H9 (cell line): Measurements from ENCODE around the gene PITX1. TPM values are rescaled to one million over a fixed set of nuclear protein-coding genes. Genes with fewer than 3 reads are reported as not detected.

Experiments
- DNase-seq: peaks from one replicate; pipeline ENCODE4 v3.0.0-alpha.2; 2017
- H2AFZ ChIP-seq: one replicate; pipeline ENCODE4 v1.6.1; 2013; ENCODE audit warnings: mild to moderate bottlenecking, low read length, control low read depth, moderate library complexity
- H2AK5ac ChIP-seq: 2 replicates; pipeline ENCODE4 v1.6.1; 2013; ENCODE audit warnings: low read length, control low read depth, mixed read lengths; ENCODE audit not compliant: insufficient read length
- H2BK120ac ChIP-seq: one replicate; pipeline ENCODE4 v1.6.1; 2013; ENCODE audit warnings: low read depth, mild to moderate bottlenecking, low read length, control low read depth, inconsistent platforms; ENCODE audit not compliant: poor library complexity, severe bottlenecking
- H2BK12ac ChIP-seq: 2 replicates; pipeline ENCODE4 v1.6.1; 2013; ENCODE audit warnings: low read length, control low read depth, mixed read lengths, low read depth; ENCODE audit not compliant: insufficient read length
- H2BK15ac ChIP-seq: 2 replicates; pipeline ENCODE4 v1.6.1; 2013; ENCODE audit warnings: low read depth, low read length, control low read depth
- H2BK20ac ChIP-seq: one replicate; pipeline ENCODE4 v1.6.1; 2013; ENCODE audit warnings: low read depth, mild to moderate bottlenecking, low read length, control low read depth, inconsistent platforms; ENCODE audit not compliant: poor library complexity, severe bottlenecking
- H2BK5ac ChIP-seq: 2 replicates; pipeline ENCODE4 v1.6.1; 2013; ENCODE audit warnings: low read length, control low read depth, mixed read lengths; ENCODE audit not compliant: insufficient read length
- H3K14ac ChIP-seq: 2 replicates; pipeline ENCODE4 v1.6.1; 2013; ENCODE audit warnings: low read length, control low read depth; ENCODE audit not compliant: insufficient read depth
- H3K18ac ChIP-seq: 2 replicates; pipeline ENCODE4 v1.6.1; 2013; ENCODE audit warnings: low read depth, mild to moderate bottlenecking, mixed read lengths, low read length, control low read depth; ENCODE audit not compliant: insufficient read length
- H3K23ac ChIP-seq: 2 replicates; pipeline ENCODE4 v1.6.1; 2013; ENCODE audit warnings: low read length, control low read depth, mixed read lengths, low read depth; ENCODE audit not compliant: insufficient read length
- H3K23me2 ChIP-seq: 2 replicates; pipeline ENCODE4 v1.6.1; 2013; ENCODE audit warnings: low read depth, mild to moderate bottlenecking, mixed read lengths, low read length, control low read depth; ENCODE audit not compliant: insufficient read length, poor library complexity, severe bottlenecking
- H3K27ac ChIP-seq: 2 replicates; pipeline ENCODE4 v1.5.1; 2013; ENCODE audit warnings: low read length, control low read depth, mixed read lengths, low read depth; ENCODE audit not compliant: insufficient read length
- H3K27me3 ChIP-seq: 2 replicates; pipeline ENCODE4 v1.6.1; 2013; ENCODE audit warnings: low read length, control low read depth, inconsistent platforms; ENCODE audit not compliant: insufficient read depth
- H3K4ac ChIP-seq: 2 replicates; pipeline ENCODE4 v1.6.1; 2013; ENCODE audit warnings: low read depth, mild to moderate bottlenecking, control low read depth, inconsistent platforms, low read length, moderate library complexity
- H3K4me1 ChIP-seq: 2 replicates; pipeline ENCODE4 v1.6.1; 2013; ENCODE audit warnings: low read length, control low read depth, inconsistent platforms; ENCODE audit not compliant: insufficient read depth
- H3K4me2 ChIP-seq: 2 replicates; pipeline ENCODE4 v1.6.1; 2013; ENCODE audit warnings: low read length, control low read depth, mixed read lengths; ENCODE audit not compliant: insufficient read length, insufficient read depth
- H3K56ac ChIP-seq: 2 replicates; pipeline ENCODE4 v1.6.1; 2013; ENCODE audit warnings: low read depth, mild to moderate bottlenecking, mixed read lengths, low read length, control low read depth; ENCODE audit not compliant: insufficient read length
- H3K79me1 ChIP-seq: 2 replicates; pipeline ENCODE4 v1.6.1; 2013; ENCODE audit warnings: low read depth, mild to moderate bottlenecking, moderate library complexity, low read length, control low read depth, inconsistent platforms; ENCODE audit not compliant: insufficient read depth, poor library complexity, severe bottlenecking
- H3K79me2 ChIP-seq: 2 replicates; pipeline ENCODE4 v1.6.1; 2013; ENCODE audit warnings: low read length, control low read depth, inconsistent platforms; ENCODE audit not compliant: insufficient read depth
- H3K9ac ChIP-seq: 2 replicates; pipeline ENCODE4 v1.6.1; 2013; ENCODE audit warnings: low read length, control low read depth, mixed read lengths; ENCODE audit not compliant: insufficient read length; ENCODE audit errors: extremely low read depth
- H3K9me3 ChIP-seq: one replicate; pipeline ENCODE4 v1.6.1; 2013; ENCODE audit warnings: low read depth, low read length, inconsistent platforms; ENCODE audit not compliant: control insufficient read depth
- H3T11ph ChIP-seq: one replicate; pipeline ENCODE4 v1.6.1; 2013; ENCODE audit warnings: mild to moderate bottlenecking, low read length, control low read depth, inconsistent platforms
- H4K20me1 ChIP-seq: one replicate; pipeline ENCODE4 v1.6.1; 2013; ENCODE audit not compliant: control insufficient read depth, insufficient read length, insufficient read depth
- H4K5ac ChIP-seq: 2 replicates; pipeline ENCODE4 v1.6.1; 2013; ENCODE audit warnings: low read depth, mild to moderate bottlenecking, mixed read lengths, low read length, control low read depth; ENCODE audit not compliant: insufficient read length
- H4K8ac ChIP-seq: replicated peaks from 2 replicates; pipeline ENCODE4 v1.6.1; 2013; ENCODE audit warnings: low read length, control low read depth, mixed read lengths, low read depth; ENCODE audit not compliant: insufficient read length
- H4K91ac ChIP-seq: 2 replicates; pipeline ENCODE4 v1.6.1; 2013; ENCODE audit warnings: low read depth, mild to moderate bottlenecking, moderate library complexity, mixed read lengths, low read length, control low read depth; ENCODE audit not compliant: insufficient read length
- H3K27ac Mint-ChIP-seq, 3 experiments: 2 replicates in 2 of 3; 3 replicates in 1 of 3; pipeline ENCODE4 v1.8.0; 2020 to 2021; ENCODE audit warnings: mixed read lengths in 3 of 3, mild to moderate bottlenecking in 1 of 3, moderate library complexity in 1 of 3
- H3K27me3 Mint-ChIP-seq: 2 replicates; pipeline ENCODE4 v1.8.0; 2021; ENCODE audit warnings: low read depth, mild to moderate bottlenecking, moderate library complexity, mixed read lengths
- H3K36me3 Mint-ChIP-seq, 3 experiments: 2 replicates in 2 of 3; 3 replicates in 1 of 3; pipeline ENCODE4 v1.8.0; 2020 to 2021; ENCODE audit warnings: low read depth in 3 of 3, mixed read lengths in 3 of 3; ENCODE audit not compliant: insufficient read depth in 1 of 3
- H3K4me1 Mint-ChIP-seq, 2 experiments: 2 replicates each; pipeline ENCODE4 v1.8.0; 2020; ENCODE audit warnings: mixed read lengths in 2 of 2
- H3K4me3 Mint-ChIP-seq, 2 experiments: 2 replicates in 1 of 2; 3 replicates in 1 of 2; pipeline ENCODE4 v1.8.0; 2020 to 2021; ENCODE audit warnings: mild to moderate bottlenecking in 2 of 2, mixed read lengths in 2 of 2, moderate library complexity in 1 of 2
- H3K9me3 Mint-ChIP-seq, 2 experiments: 2 replicates in 1 of 2; 3 replicates in 1 of 2; pipeline ENCODE4 v1.8.0; 2020; ENCODE audit warnings: mild to moderate bottlenecking in 2 of 2, mixed read lengths in 2 of 2, moderate library complexity in 1 of 2
- WGBS: extraction: QIAGEN DNeasy Blood & Tissue Kit; methylation state at CpG from one replicate; pipeline ENCODE4 v1.1.7; 2013; ENCODE audit warnings: missing lambda C conversion rate, low lambda C conversion rate, mixed read lengths; ENCODE audit not compliant: insufficient read length; ENCODE audit errors: extremely low coverage; 5-methylcytosine and 5-hydroxymethylcytosine counted together
- total RNA-seq: library from RNA; stranded (reverse); gene quantifications from 2 replicates; pipeline ENCODE4 v1.2.1, GENCODE V29; 2021
- TF ChIP-seq, protein P1 (sequence below): fragments of 200-600 bp; sonication (generic); conservative IDR thresholded peaks from 3 replicates; pipeline ENCODE4 v1.8.0; 2021; ENCODE audit warnings: antibody characterized with exemption, mild to moderate bottlenecking

The PITX1 gene
- total RNA-seq, 1 experiment from 2014 or later, result not detected

DNA sequence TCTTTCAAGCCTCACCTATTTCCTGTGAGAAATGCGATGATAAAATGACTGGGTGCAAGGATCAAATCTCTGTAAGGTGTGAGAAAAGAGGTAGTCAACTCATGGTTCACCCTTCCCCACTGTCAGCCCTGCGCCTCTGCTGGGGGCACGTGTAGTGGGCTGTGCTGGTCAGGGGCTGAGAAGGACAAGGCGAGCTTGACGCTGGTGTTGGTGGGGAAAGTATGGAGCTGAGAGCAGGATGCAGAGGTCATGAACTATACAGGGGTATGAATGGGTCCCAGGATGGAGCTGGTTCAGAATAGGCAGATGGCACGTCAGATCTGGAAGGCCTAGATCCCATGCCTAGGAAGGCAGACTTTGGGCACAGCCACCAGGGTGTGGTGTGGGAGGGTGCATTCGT is 20.6 kb downstream of the PITX1 start:
- no peak overlapping the region; the same call in 1 of the 2 replicates for H3K14ac ChIP-seq
- H2BK15ac ChIP-seq, result no peak overlapping the region
- H3K27me3 ChIP-seq, result no peaks in the 10 kb centered on the region
- Mint-ChIP-seq H3K9me3 (no peaks in the 10 kb centered on the region), H3K27me3 (peaks cover 41% of the 10 kb centered on the region), H3K4me1 (peaks cover 3% of the 10 kb centered on the region in 2 experiments; a peak in 1 of 4 replicates), H3K4me3 (no peak overlapping the region), H3K27ac (no peak overlapping the region; a peak in 1 of 7 replicates), H3K36me3 (no peaks in the 10 kb centered on the region)
- no peak overlapping the region for H2BK12ac ChIP-seq
- no peaks in the 10 kb centered on the region for H3K79me1 ChIP-seq
- H3K23ac ChIP-seq, result no peak overlapping the region
- no peak overlapping the region for H4K8ac ChIP-seq
- no peaks in the 10 kb centered on the region for H4K20me1 ChIP-seq
- H3K56ac ChIP-seq, result no peak overlapping the region
- no peak overlapping the region for H4K91ac ChIP-seq
- TF ChIP-seq, protein P1, sequence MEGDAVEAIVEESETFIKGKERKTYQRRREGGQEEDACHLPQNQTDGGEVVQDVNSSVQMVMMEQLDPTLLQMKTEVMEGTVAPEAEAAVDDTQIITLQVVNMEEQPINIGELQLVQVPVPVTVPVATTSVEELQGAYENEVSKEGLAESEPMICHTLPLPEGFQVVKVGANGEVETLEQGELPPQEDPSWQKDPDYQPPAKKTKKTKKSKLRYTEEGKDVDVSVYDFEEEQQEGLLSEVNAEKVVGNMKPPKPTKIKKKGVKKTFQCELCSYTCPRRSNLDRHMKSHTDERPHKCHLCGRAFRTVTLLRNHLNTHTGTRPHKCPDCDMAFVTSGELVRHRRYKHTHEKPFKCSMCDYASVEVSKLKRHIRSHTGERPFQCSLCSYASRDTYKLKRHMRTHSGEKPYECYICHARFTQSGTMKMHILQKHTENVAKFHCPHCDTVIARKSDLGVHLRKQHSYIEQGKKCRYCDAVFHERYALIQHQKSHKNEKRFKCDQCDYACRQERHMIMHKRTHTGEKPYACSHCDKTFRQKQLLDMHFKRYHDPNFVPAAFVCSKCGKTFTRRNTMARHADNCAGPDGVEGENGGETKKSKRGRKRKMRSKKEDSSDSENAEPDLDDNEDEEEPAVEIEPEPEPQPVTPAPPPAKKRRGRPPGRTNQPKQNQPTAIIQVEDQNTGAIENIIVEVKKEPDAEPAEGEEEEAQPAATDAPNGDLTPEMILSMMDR, result no peak
- H2BK20ac ChIP-seq, result no peak overlapping the region
- H2AFZ ChIP-seq, result no peak overlapping the region
- H2BK5ac ChIP-seq, result no peak overlapping the region
- H2AK5ac ChIP-seq, result no peak overlapping the region
- H4K5ac ChIP-seq, result no peak overlapping the region
- no peak overlapping the region for H3K4me2 ChIP-seq
- no peak overlapping the region for H2BK120ac ChIP-seq
- H3K79me2 ChIP-seq, result no peaks in the 10 kb centered on the region
- DNase-seq, result no peak
- H3T11ph ChIP-seq, result no peak overlapping the region
- H3K27ac ChIP-seq, result no peak overlapping the region
- H3K4ac ChIP-seq, result no peak overlapping the region
- H3K4me1 ChIP-seq, result no peaks in the 10 kb centered on the region
- no peak overlapping the region for H3K18ac ChIP-seq
- no CpG with 5 or more reads among the region's 7 CpGs for WGBS
- no peaks in the 10 kb centered on the region for H3K9me3 ChIP-seq
- no peaks in the 10 kb centered on the region for H3K23me2 ChIP-seq
- no peak overlapping the region for H3K9ac ChIP-seq
